GM19193 (cell line): ENCODE measurements around the gene PTPRN2.

Experiments used
- POLR2A ChIP-seq: IDR thresholded peaks from 4 replicates; pipeline ENCODE4 v1.6.1; 2011; ENCODE audit not compliant: insufficient read depth, insufficient read length; ENCODE audit errors: extremely low read depth

PTPRN2 gene

GRCh38 chr7:157861031-157861491 lies 726.6 kb downstream of the PTPRN2 start:
- no peak for TF ChIP-seq POLR2A

GRCh38 chr7:157860406-157860805 lies 727.2 kb downstream of the PTPRN2 start:
- no peak for TF ChIP-seq POLR2A

GRCh38 chr7:157859915-157860314 lies 727.7 kb downstream of the PTPRN2 start:
- no peak for TF ChIP-seq POLR2A

GRCh38 chr7:157857578-157858075 lies 730.0 kb downstream of the PTPRN2 start:
- no peak for TF ChIP-seq POLR2A

- no peak for TF ChIP-seq POLR2A
Measured at GRCh38 chr7:157856873-157857577, 730.6 kb downstream of the PTPRN2 start.

GRCh38 chr7:157855452-157856213 lies 732.0 kb downstream of the PTPRN2 start:
- no peak for TF ChIP-seq POLR2A

- TF ChIP-seq POLR2A, result no peak
Measured at GRCh38 chr7:157855016-157855415, 732.6 kb downstream of the PTPRN2 start.

GRCh38 chr7:157854066-157854891 lies 733.3 kb downstream of the PTPRN2 start:
- no peak for TF ChIP-seq POLR2A

- TF ChIP-seq POLR2A, result no peak
Measured at GRCh38 chr7:157853789-157854065, 733.9 kb downstream of the PTPRN2 start.

- TF ChIP-seq POLR2A, result no peak
Measured at GRCh38 chr7:157853076-157853788, 734.4 kb downstream of the PTPRN2 start.

GRCh38 chr7:157851501-157852067 lies 736.0 kb downstream of the PTPRN2 start:
- TF ChIP-seq POLR2A, result no peak

- no peak for TF ChIP-seq POLR2A
Measured at GRCh38 chr7:157850481-157851444, 736.9 kb downstream of the PTPRN2 start.

GRCh38 chr7:157849726-157850125 lies 737.9 kb downstream of the PTPRN2 start:
- TF ChIP-seq POLR2A, result no peak
